K562 (cell line): ENCODE measurements around the gene METRNL. TPM values are rescaled to one million over a fixed set of nuclear protein-coding genes. Genes with fewer than 3 reads are reported as not detected.

Experiments
- ARID3B ChIP-seq: fragments of 250-450 bp; sonication (Bioruptor Pico); IDR thresholded peaks from 2 replicates; pipeline ENCODE4 v1.4.0; 2020; ENCODE audit warnings: borderline replicate concordance
- GTF3C2 ChIP-seq: IDR thresholded peaks from 3 replicates; pipeline ENCODE4 v1.6.1; 2011; ENCODE audit warnings: borderline replicate concordance, mild to moderate bottlenecking, moderate library complexity; ENCODE audit not compliant: insufficient read length; ENCODE audit errors: extremely low read depth
- NCOR1 ChIP-seq: fragments of 450-650 bp; IDR thresholded peaks from 2 replicates; pipeline ENCODE4 v1.6.1; 2016; ENCODE audit warnings: mild to moderate bottlenecking, moderate library complexity
- RBM39 ChIP-seq: fragments of 200-400 bp; formaldehyde crosslinking; optimal IDR thresholded peaks from 2 replicates; pipeline ENCODE3; 2018; ENCODE audit warnings: low read depth, low read length
- ZNF146 ChIP-seq: IDR thresholded peaks from one replicate; pipeline ENCODE4 v1.6.1; 2018; ENCODE audit warnings: missing compliant biosample characterization; ENCODE audit not compliant: unreplicated experiment
- polyA plus RNA-seq, 8 experiments: library from polyadenylated mRNA; depleted of rRNA in 4 of 8; stranded (reverse) in 5 of 8; unstranded in 3 of 8; fragments of >200 nt; fragmentation: Nextera tagmentation in 2 of 8; fragmentation: Illumina TruSeq in 1 of 8; extraction: Ambion mirVana in 2 of 8; extraction: Trizol in 1 of 8; gene quantifications; 2 replicates each; pipeline versions ENCODE4 v1.2.1 to v1.2.3, GENCODE V29; 2011 to 2014; ENCODE audit warnings: inconsistent platforms in 1 of 8, missing spikeins in 1 of 8
- total RNA-seq, 7 experiments: library from RNA; depleted of rRNA in 6 of 7; stranded (reverse); fragments of >200 nt in 6 of 7; fragmentation: Illumina TruSeq in 2 of 7; extraction: Trizol in 2 of 7; gene quantifications; 2 replicates each; pipeline versions ENCODE4 v1.2.1 to v1.2.3, GENCODE V29; 2011 to 2021; ENCODE audit warnings: low replicate concordance in 1 of 7

METRNL gene
- total and polyA plus RNA-seq, 9 of the 15 experiments (the other 6 are each of a cell fraction or from before 2014, with no cell fraction given) = 0.17 to 31.8 (median 2.9) TPM

- TF ChIP-seq GTF3C2 = no peak
- no peak for TF ChIP-seq NCOR1
- TF ChIP-seq ARID3B (CRISPR knock-in tag) = no peak
- no peak for TF ChIP-seq RBM39
- no peak for TF ChIP-seq ZNF146 (CRISPR knock-in tag)
Observed at GRCh38 chr17:83106056-83106588, 26.7 kb downstream of the METRNL start (continued).
